RWPE1 (cell line): Measurements from ENCODE around the gene MDN1.
"Not testable (repeated sequence)": the region's sequence is repeated elsewhere in the genome, so short reads cannot be mapped to it uniquely, and the experiment has no call there.

Experiments
- CTCF ChIA-PET: fragments of 350-600 bp; sonication (Branson Sonifier 250); formaldehyde crosslinking; extraction: SDS; loops from one replicate; lab custom pipeline; 2021; lab: Yijun Ruan, JAX
- POLR2A ChIA-PET: fragments of 400-600 bp; formaldehyde crosslinking; extraction: SDS; loops from one replicate; lab custom pipeline; 2020; ENCODE audit warnings: antibody characterized with exemption; ENCODE audit not compliant: low non-redundant PET; lab: Yijun Ruan, JAX
- DNase-seq: peaks from one replicate; pipeline ENCODE4 v3.0.0; 2012; ENCODE audit warnings: low spot score
- H3K27ac ChIP-seq: fragments of 450-650 bp; 2 replicates; pipeline ENCODE4 v1.5.1; 2017
- CTCF ChIP-seq: fragments of 450-650 bp; conservative IDR thresholded peaks from 2 replicates; pipeline ENCODE4 v1.5.1; 2017; ENCODE audit warnings: low read depth, mild to moderate bottlenecking

The MDN1 gene

GRCh38 chr6:89858041-89858440, 38.4 kb upstream of the MDN1 start:
- ChIA-PET POLR2A (no interaction called here), CTCF (no interaction called here)

GRCh38 chr6:89853068-89853467, 33.5 kb upstream of the MDN1 start:
- no peak overlapping the region for H3K27ac ChIP-seq
- no peak for TF ChIP-seq CTCF
- no peak for DNase-seq
- CTCF ChIA-PET, result interaction anchor here (0.6 kb wide), 1 partner anchor 575 kb away, joined by 3 read pairs; no protein-coding TSS in a partner anchor
- POLR2A ChIA-PET, result interaction anchor here (0.7 kb wide), 1 partner anchor 13 kb away, joined by 4 read pairs; no protein-coding TSS in a partner anchor

More at GRCh38 chr6:89858041-89858440, 38.4 kb upstream of the MDN1 start:
- DNase-seq, result no peak
- TF ChIP-seq CTCF, result no peak
- H3K27ac ChIP-seq, result no peak overlapping the region

GRCh38 chr6:89847513-89847912, 27.9 kb upstream of the MDN1 start:
- CTCF ChIA-PET, DNase-seq, H3K27ac ChIP-seq, POLR2A ChIA-PET: not testable (repeated sequence)

- TF ChIP-seq CTCF, result no peak
- CTCF ChIA-PET, result interaction anchor here (0.6 to 0.7 kb wide), 3 partner anchors 14 to 477 kb away, joined by 3 to 4 read pairs (median 3); no protein-coding TSS in a partner anchor
- no peak overlapping the region for H3K27ac ChIP-seq
- POLR2A ChIA-PET, result no interaction called here
- peak; percentile 8 for DNase-seq
Observed at GRCh38 chr6:89843070-89843469, 23.5 kb upstream of the MDN1 start.

- ChIA-PET POLR2A (no interaction called here), CTCF (interaction anchor here (0.7 kb wide), 2 partner anchors 93 to 427 kb away, joined by 3 read pairs; no protein-coding TSS in a partner anchor)
- no peak overlapping the region for H3K27ac ChIP-seq
- DNase-seq, result peak; percentile 12
- TF ChIP-seq CTCF, result no peak
Observed at GRCh38 chr6:89842228-89842627, 22.6 kb upstream of the MDN1 start.

- H3K27ac ChIP-seq, result no peak overlapping the region
- CTCF ChIA-PET, result interaction anchor here (1.2 kb wide), 1 partner anchor 12 kb away, joined by 3 read pairs; no protein-coding TSS in a partner anchor
- TF ChIP-seq CTCF, result no peak
Observed at GRCh38 chr6:89840538-89840937, 20.9 kb upstream of the MDN1 start.

GRCh38 chr6:89836639-89837222, 17.1 kb upstream of the MDN1 start:
- no peak for DNase-seq
- CTCF ChIA-PET, result no interaction called here
- H3K27ac ChIP-seq, result no peak overlapping the region
- POLR2A ChIA-PET, result no interaction called here
- no peak for TF ChIP-seq CTCF

More at GRCh38 chr6:89840538-89840937, 20.9 kb upstream of the MDN1 start:
- no peak for DNase-seq
- POLR2A ChIA-PET, result no interaction called here
